H1 (cell line): ENCODE measurements around the gene NKAIN2. TPM values are rescaled to one million over a fixed set of nuclear protein-coding genes. Genes with fewer than 3 reads are reported as not detected.

Experiments used
- ASH2L ChIP-seq: fragments of 200-600, 300-600 bp; sonication (generic); IDR thresholded peaks from one replicate; pipeline ENCODE4 v1.7.1; 2017; ENCODE audit warnings: low read length
- CBX5 ChIP-seq: fragments of 300-800, 300-1000 bp; sonication (generic); IDR thresholded peaks from 2 replicates; pipeline ENCODE4 v1.7.1; 2016; ENCODE audit warnings: antibody characterized with exemption, low read length, low read depth
- CHD2 ChIP-seq: IDR thresholded peaks from 2 replicates; pipeline ENCODE4 v1.6.1; 2012; ENCODE audit warnings: low read length, improper control_type of control experiment
- HDAC2 ChIP-seq, 2 experiments: fragments of 300-600 bp in 1 of 2; sonication (generic) in 1 of 2; IDR thresholded peaks; 2 replicates each; pipeline ENCODE4 v1.6.1; 2011 to 2012; ENCODE audit warnings: low read depth in 2 of 2, low read length in 2 of 2, mild to moderate bottlenecking in 2 of 2, moderate library complexity in 2 of 2, borderline replicate concordance in 1 of 2, inconsistent platforms in 1 of 2
- NANOG ChIP-seq: IDR thresholded peaks from 2 replicates; pipeline ENCODE4 v1.6.1; 2011; ENCODE audit warnings: low read length, low read depth, mild to moderate bottlenecking, inconsistent platforms; ENCODE audit not compliant: insufficient read depth, poor library complexity, severe bottlenecking
- POLR2A ChIP-seq, 2 experiments: IDR thresholded peaks; 1 replicate in 1 of 2; 2 replicates in 1 of 2; pipeline ENCODE4 v1.6.1; 2011; ENCODE audit warnings: low read depth in 2 of 2, low read length in 2 of 2, mild to moderate bottlenecking in 2 of 2; ENCODE audit errors: control extremely low read depth in 1 of 2
- POLR2AphosphoS5 ChIP-seq: IDR thresholded peaks from 2 replicates; pipeline ENCODE4 v1.6.1; 2011; ENCODE audit warnings: low read depth, low read length
- SIRT6 ChIP-seq: IDR thresholded peaks from one replicate; pipeline ENCODE4 v1.7.1; 2012; ENCODE audit warnings: low read length, inconsistent platforms
- SRF ChIP-seq: IDR thresholded peaks from 2 replicates; pipeline ENCODE4 v1.6.1; 2011; ENCODE audit warnings: mild to moderate bottlenecking, low read depth, low read length, moderate library complexity
- polyA plus RNA-seq, 7 experiments: library from polyadenylated mRNA; depleted of rRNA in 3 of 7; stranded (reverse) in 5 of 7; unstranded in 2 of 7; fragments of >200 nt in 5 of 7; fragments of 200-250 nt in 2 of 7; gene quantifications; 1 replicate in 5 of 7; 2 replicates in 1 of 7; 4 replicates in 1 of 7; pipeline versions ENCODE4 v1.2.1 to v1.2.3, GENCODE V29; 2011 to 2013; ENCODE audit warnings: missing spikeins in 2 of 7, mixed read lengths in 2 of 7
- total RNA-seq: library from RNA; stranded (reverse); fragmentation: NEBNext Ultra II Directional; extraction: Animal tissue kit (Norgen Biotek cat#: 25700); gene quantifications from 2 replicates; pipeline ENCODE4 v1.2.1, GENCODE V29; 2021

The NKAIN2 gene
- total and polyA plus RNA-seq, 2 of the 8 experiments (the other 6 are each of a cell fraction or from before 2014, with no cell fraction given), result 0.20 to 0.34 TPM

GRCh38 chr6:124777863-124778262, 974.2 kb downstream of the NKAIN2 start (continued):
- TF ChIP-seq CHD2 (no peak), ASH2L (no peak), CBX5 (no peak), HDAC2 (IDR thresholded peaks at IDR 0.05; ENCODE audit: borderline replicate concordance in 1 of 2, low read depth in 2 of 2, low read length in 2 of 2) (no peak), SIRT6 (no peak), NANOG (no peak), SRF (no peak), POLR2A (IDR thresholded peaks at IDR 0.05; ENCODE audit: control extremely low read depth in 1 of 2, low read depth in 2 of 2, low read length in 2 of 2) (no peak), POLR2AphosphoS5 (no peak)
